M059J (cell line): ENCODE results near the gene FAM83C. TPM values are rescaled to one million over a fixed set of nuclear protein-coding genes. Genes with fewer than 3 reads are reported as not detected.
A peak's percentile ranks its signal among the peaks of the same experiment; 100 is the strongest.

Experiments used
- DNase-seq: peaks from one replicate; pipeline ENCODE4 v3.0.0-alpha.2; 2012; ENCODE audit warnings: low read depth
- total RNA-seq: library from RNA; depleted of rRNA; stranded (reverse); fragments of >200 nt; shearing (Covaris generic); gene quantifications from 2 replicates; pipeline ENCODE4 v1.2.3, GENCODE V29; 2014; rRNA removed

FAM83C gene
- 0.02 TPM in 1 of 2 replicates, not detected in the other for total RNA-seq

DNA sequence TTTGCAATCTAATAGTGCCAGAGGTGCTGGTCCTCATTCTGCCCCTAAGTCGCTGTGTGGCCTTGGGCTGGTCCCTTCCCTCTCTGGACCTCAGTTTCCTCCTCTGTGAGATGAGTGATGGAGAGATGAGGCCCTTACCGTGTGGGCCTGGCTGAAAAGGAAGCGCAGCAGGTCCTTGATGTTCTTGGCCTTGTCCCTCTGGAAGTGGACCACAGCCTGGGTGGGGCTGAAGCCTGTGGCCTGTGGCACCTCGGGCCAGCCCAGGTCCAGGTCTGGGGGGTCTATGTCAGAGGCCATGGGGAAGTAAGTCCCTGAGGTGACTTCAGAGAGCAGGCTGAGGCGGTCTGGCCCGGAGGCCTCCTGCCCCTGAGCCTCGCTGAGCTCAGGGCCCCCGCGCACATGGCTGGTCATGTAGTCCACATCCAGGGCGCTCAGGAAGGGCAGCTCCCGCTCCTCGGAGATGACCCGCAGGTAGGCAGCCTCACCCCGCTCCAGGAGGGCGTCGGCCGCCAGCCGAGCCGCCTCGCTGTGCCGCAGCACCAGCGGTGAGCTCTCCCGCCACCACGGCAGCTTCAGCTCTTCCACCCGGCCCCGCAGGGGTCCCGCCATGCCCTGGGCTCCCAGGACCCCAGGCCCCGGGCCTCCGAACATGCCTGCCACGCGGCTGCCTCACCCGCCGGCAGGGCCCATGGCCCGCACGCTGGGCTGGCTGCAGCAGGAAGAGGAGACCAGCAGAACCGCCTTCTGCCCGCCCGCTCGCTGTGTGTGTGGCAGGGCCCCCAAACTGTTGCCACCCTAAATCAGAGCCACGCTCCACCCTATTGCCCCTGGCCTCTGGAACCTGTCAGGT lies at the start of gene FAM83C:
TSS of gene FAM83C (minus strand) at position 772 of the 850 bp plus-strand sequence. CDS start at position 651, 121 bp downstream.
- no peak for DNase-seq

DNA sequence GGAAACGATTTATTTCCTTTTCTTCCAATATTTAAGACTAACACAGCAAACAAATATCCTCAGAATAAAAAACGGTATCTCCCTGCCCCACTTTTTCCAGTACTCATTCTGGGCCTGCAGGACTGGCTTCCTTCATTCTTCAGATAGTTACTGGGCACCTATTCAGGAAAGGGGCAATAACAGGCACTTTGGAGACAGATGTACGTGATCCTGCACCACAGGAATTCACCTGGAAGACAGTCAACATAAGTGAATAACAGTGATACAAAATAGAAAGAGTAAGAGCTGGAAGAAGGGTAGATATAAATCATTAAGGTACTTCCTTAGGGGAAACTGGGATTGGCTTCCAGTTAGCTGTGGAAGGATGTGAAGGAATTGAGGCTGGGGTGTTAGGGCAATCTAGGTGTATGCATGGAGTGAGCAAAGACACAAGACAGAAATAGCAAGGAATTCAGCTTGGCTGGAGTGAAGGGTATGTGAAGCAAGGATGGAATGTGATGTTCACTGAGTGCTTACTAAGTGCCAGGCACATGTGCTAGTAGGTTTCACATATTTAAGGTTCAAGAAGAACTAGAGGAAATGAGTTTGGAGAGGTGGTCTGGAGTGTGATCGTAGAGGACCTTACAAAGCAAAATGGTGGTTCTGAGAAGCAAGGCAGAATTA lies 49.3 kb upstream of the FAM83C start:
- peak; percentile 87 for DNase-seq

DNA sequence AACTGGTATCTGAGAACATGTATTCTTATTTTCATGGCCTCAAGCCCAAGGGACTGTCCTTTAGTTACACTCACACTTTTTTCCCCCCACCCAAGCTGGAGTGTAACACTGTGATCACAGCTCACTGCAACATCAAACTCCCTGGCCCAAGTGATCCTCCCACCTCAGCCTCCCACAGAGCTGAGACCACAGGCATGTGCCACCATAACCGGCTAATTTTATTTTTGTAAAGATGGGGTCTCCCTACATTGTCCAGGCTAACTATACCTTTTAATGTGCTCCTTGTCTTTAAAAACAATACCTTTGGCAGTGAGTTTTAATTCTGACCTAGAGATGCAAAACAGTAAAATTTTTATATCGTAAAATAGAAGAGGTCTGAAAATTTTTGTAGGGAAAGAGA lies 48.2 kb upstream of the FAM83C start:
- peak; percentile 45 for DNase-seq

DNA sequence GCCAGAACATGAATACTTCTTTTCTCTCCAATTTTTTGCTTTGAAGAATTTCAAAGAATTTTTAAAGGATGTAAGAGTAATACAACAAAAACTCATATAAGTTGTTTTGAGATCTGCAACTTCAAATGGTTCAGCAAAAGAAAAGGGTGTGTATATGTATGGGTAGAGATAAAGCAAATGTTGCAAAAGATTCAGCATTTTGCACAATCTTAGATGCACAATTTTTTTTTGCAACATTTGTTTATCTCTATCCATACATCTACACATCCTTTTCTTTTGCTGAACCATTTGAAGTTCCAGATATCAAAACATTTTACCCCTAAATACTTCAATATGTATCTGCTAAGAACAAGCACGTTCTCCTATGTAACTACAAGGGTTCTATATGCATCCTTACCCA lies 47.4 kb upstream of the FAM83C start:
- no peak for DNase-seq

DNA sequence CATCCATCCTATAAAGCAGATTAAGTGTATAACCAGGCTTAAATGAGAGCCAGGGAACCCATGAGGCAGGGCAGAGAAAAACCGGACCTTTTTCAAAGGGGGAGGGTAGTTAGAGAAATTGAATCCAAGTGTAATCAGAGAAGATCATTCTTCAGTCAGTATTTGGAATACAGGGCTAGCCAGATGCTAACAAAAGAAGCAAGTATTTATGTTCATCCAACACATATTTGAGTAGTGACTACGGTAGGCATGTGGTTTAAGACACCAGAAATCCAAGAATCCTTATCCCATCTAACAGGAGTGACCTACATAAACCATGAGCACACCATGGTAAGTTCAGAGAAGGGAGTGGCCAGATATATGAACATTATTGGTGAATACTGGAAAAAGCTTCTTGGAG lies 46.8 kb upstream of the FAM83C start:
- DNase-seq: peak; percentile 97

DNA sequence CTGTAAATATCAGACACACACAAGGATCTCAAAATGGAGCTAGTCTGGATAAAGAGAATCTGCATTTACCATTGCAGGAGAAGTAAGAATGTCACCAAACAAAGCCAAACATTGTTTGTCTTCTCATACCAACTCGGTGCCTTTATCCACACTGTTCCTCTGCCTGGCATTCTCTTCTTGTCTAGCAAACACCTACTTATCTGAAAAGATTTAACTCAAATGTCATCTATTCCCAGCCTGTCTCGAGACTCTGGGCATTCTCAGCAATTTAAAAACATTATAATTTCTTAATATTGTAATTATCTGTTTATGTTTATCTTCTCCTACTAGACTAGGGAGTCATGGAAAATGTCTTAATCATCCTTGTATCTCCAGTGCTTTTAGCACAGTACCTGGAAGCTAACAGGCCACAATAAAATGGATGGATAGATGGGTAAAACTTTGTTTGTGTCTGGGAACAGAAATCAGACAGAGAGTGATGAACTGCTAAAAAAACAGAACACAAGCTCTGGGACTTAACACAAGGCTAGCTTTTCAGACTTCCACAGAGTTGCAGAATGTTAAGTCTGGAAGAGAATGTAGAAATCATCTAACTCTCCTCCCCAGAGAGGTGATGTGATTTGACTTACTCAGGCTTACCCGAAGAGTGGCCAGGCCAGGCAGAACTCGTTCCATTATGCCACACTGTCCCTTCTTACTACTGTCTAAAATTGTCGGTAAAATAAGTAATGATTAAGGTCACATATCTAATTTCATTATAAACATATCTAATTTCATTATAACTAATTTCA lies 42.3 kb upstream of the FAM83C start:
- DNase-seq: no peak

- no peak for DNase-seq
Measured at GRCh38 chr20:35333606-35334005, 41.4 kb upstream of the FAM83C start.

DNA sequence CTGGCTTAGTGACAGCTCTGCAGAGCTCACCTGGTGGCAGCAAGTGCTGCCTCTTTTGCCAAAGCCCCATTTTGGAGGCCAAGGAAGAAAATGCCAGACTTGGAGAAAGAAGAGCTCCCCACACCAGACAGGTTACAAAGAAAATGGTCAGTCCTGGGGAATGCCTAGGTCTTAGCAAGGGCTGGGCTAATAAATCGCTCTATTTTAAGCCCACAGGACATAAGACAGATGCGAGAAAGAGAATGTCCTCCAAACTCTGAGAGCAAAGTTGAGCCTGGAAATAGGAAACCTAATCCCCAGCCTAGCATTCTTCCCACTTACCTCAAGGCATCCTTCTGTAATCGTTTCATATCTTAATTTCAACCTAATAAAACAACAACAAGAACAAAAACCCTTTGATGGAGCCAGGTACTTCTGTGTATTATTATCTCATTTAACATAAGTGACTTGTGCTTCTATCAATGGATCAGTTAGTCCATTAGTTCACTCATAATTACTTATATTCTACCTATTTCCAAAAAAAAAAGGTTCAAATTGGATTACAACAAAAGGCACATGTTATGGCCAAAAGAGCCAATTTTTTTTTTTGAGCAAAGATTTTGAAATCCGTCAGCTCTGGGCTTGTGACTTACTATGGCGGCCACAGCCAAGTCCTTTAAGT lies 40.4 kb upstream of the FAM83C start:
- DNase-seq: no peak

GRCh38 chr20:35329435-35330139 lies 37.4 kb upstream of the FAM83C start:
- DNase-seq: peak; percentile 75

- no peak for DNase-seq
Measured at GRCh38 chr20:35328689-35329088, 36.5 kb upstream of the FAM83C start.

DNA sequence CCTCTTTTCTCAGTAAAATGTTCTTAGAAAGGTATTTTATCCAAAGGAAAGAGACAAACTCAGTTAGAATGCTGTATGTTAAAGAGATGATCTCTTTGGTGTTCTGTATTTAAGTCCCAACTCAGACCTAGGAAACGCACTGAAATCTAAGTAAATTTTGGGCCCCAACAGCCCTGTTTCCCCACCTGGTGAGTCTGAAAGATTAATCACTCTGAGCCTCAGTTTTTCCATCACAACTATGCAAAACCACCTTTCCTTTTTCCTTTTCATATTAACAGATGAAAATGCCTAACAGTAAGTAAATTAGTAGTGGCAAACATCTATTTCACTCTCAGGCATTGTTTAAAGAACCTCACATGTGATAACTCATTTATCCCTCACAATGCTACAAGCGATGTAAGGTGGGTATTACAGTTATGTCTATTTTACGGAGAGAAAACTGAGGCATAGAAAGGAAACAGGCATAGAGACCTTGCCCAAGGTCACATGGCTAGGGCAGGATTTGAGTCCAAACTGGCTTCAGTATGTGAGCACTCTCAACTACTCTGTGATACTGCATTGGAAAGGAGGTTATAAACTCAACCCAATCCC lies 36.0 kb upstream of the FAM83C start:
- DNase-seq: no peak

GRCh38 chr20:35327074-35327976 lies 35.1 kb upstream of the FAM83C start:
- DNase-seq: peak; percentile 98

GRCh38 chr20:35326740-35327073 lies 34.5 kb upstream of the FAM83C start:
- no peak for DNase-seq

DNA sequence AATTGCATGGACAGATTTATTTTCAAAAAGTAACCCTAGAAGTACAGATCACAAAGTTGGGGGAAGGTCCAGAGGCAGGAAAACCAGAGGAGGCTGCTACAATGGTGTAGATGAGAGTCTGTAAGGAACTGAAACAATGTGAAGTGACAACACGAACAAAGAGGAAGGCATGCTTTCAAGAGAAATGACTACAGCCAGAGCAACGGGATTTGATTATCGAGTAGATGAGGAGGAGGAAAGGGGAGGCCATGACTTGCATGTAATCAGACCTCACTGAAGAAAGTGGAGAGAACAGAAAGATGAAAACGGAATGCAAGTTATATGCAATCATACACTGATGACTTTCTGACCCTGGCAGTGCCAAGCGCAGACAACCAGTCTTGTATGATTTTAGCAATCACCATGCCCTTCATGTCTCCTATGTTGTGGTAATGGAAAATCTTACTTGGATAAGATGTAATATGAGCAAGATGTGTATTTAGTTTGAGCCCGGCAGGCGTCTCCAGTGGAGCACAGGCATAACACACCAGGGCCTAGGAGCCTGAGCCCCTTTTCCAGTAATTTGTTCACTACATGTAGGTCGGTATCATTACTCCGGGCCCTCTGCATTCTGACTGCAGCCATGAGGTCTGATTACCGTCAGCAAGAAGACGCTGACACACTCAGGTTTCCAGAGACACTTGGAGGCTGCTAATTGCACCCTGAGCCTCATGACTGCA lies 34.0 kb upstream of the FAM83C start:
- no peak for DNase-seq

- DNase-seq: no peak
Measured at GRCh38 chr20:35325401-35325800, 33.2 kb upstream of the FAM83C start.

DNA sequence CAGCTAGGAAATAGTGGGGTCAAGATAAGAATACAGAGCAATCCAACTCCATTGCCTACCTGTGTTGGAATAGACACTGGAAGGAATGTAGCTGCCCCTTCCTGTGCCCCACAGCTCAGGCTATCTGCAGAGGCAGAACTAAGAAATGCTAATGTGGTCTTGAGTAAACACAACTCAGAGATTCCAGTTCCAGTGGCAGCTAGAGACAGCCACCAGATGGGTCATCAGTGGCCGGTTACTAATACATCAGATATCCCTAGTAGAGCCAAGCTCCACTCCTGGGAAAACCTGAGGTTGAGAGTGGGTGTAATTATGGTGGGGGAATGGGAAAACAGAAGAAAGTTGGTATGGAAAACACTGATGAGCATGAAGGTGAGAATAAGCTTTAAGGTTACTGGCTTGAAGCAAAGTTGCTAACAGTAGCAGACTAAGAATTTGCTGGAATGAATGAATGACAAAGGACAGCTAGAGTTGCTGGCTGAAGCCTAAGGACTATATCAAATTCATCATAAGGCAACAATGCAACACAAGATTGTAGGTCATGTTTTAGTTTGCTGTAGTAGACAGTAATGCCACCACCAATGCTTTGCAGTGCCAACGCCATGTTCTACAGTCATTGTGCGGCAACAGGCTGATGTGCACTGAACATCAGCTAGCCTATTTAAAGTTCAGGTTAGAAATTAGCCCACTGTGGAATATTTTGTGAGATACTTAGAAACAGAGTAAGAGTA lies 28.3 kb upstream of the FAM83C start:
- peak; percentile 99 for DNase-seq

GRCh38 chr20:35319871-35320197 lies 27.6 kb upstream of the FAM83C start:
- peak; percentile 89 for DNase-seq

DNA sequence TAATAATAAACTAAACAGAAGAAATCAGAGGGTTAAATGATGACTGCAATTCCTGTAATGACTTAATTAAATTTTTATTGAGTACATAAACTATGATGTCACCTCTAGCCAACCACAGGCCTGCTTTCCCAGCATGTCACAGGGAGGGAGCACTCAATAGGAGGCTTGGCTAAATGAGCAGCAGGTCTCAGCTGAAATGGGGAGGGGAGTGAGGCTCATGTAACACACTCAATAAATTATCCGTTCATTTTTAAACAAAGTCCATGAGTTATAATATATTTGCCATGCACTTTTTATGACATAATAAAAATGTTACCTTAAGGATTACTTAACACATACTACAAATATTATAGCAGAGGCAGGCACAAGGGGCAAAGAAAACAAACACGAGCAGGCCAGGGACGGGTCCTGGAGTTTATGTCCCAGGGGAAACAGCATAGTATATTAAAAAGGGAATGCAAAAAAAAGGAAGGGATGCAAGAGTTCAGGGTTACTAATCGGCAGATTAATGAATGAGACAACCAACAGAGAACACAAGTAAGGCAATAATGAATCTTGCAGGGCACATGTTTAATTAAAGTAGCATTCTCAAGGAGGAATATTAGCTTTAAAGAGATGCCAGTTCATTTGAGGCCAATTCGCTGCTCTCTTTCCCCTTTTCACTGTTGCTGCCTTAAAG lies 27.1 kb upstream of the FAM83C start:
- DNase-seq: peak; percentile 90
